ENCODE data around the gene TMEM200B.
"Not testable (repeated sequence)": the region's sequence is repeated elsewhere in the genome, so short reads cannot be mapped to it uniquely, and the experiment has no call there.

The TMEM200B gene

GRCh38 chr1:29105822-29106221, 17.9 kb downstream of the TMEM200B start:
- DNase-seq, result no peak

- no peak for DNase-seq
These were observed 23.2 kb downstream of the TMEM200B start for GRCh38 chr1:29100487-29100886.

- no peak for DNase-seq
These were observed 24.4 kb downstream of the TMEM200B start for GRCh38 chr1:29099286-29099685.

- DNase-seq, result no peak
These were observed 27.3 kb downstream of the TMEM200B start for GRCh38 chr1:29096231-29096886.

- DNase-seq, result no peak
These were observed 28.7 kb downstream of the TMEM200B start for GRCh38 chr1:29094954-29095353.

- DNase-seq, result no peak
These were observed 29.3 kb downstream of the TMEM200B start for GRCh38 chr1:29094433-29094832.

GRCh38 chr1:29092704-29093103, 31.0 kb downstream of the TMEM200B start:
- DNase-seq, result not testable (repeated sequence)

- no peak for DNase-seq
These were observed 32.6 kb downstream of the TMEM200B start for GRCh38 chr1:29090937-29091618.

GRCh38 chr1:29084196-29084521, 39.5 kb downstream of the TMEM200B start:
- DNase-seq, result no peak

- no peak for DNase-seq
These were observed 40.1 kb downstream of the TMEM200B start for GRCh38 chr1:29083317-29084195.

- DNase-seq, result no peak
These were observed 41.2 kb downstream of the TMEM200B start for GRCh38 chr1:29082519-29082918.

- DNase-seq, result no peak
These were observed 42.5 kb downstream of the TMEM200B start for GRCh38 chr1:29081201-29081600.

- DNase-seq, result not testable (repeated sequence)
These were observed 43.6 kb downstream of the TMEM200B start for GRCh38 chr1:29079916-29080629.

- DNase-seq, result no peak
These were observed 46.5 kb downstream of the TMEM200B start for GRCh38 chr1:29077155-29077554.

All from stimulated activated CD4-positive, alpha-beta T cell treated with anti-CD3 and anti-CD28 coated beads, Interleukin-4, amount 100 ng/mL, for 1 hour (primary cell).